WERI-Rb-1 (cell line): ENCODE data around the gene LRRC70.

Experiments
- DNase-seq: peaks from one replicate; pipeline ENCODE4 v3.0.0-alpha.2; 2020
- H3K27ac ChIP-seq: fragments of 250-450 bp; sonication (Bioruptor Pico); 2 replicates; pipeline ENCODE4 v1.5.1; 2020; ENCODE audit warnings: mild to moderate bottlenecking, moderate library complexity
- H3K27me3 ChIP-seq: fragments of 250-450 bp; sonication (Bioruptor Pico); 2 replicates; pipeline ENCODE4 v1.5.1; 2021; ENCODE audit warnings: mild to moderate bottlenecking, low read depth, moderate library complexity; ENCODE audit not compliant: insufficient read depth, severe bottlenecking
- H3K36me3 ChIP-seq: fragments of 250-450 bp; sonication (Bioruptor Pico); 2 replicates; pipeline ENCODE4 v1.5.1; 2020; ENCODE audit warnings: mild to moderate bottlenecking, moderate library complexity
- H3K4me3 ChIP-seq: 2 replicates; pipeline ENCODE4 v1.5.1; 2011; ENCODE audit warnings: low read depth, mild to moderate bottlenecking, control low read depth, low read length
- H3K9me3 ChIP-seq: fragments of 250-450 bp; sonication (Bioruptor Pico); 2 replicates; pipeline ENCODE4 v1.5.1; 2021; ENCODE audit warnings: mild to moderate bottlenecking, moderate library complexity; ENCODE audit not compliant: severe bottlenecking
- CTCF ChIP-seq: IDR thresholded peaks from 2 replicates; pipeline ENCODE4 v1.5.1; 2011; ENCODE audit warnings: low read depth, mild to moderate bottlenecking, control low read depth, inconsistent platforms, low read length

LRRC70 gene

GRCh38 chr5:62592558-62592957 is 13.9 kb downstream of the LRRC70 start:
- Histone ChIP-seq H3K36me3 (peaks cover 16% of the 10 kb centered on the region), H3K27me3 (no peaks in the 10 kb centered on the region), H3K27ac (no peak overlapping the region), H3K4me3 (no peak overlapping the region), H3K9me3 (no peaks in the 10 kb centered on the region)
- TF ChIP-seq CTCF = no peak
- no peak for DNase-seq

GRCh38 chr5:62593331-62593730 is 14.7 kb downstream of the LRRC70 start:
- H3K36me3 ChIP-seq = peaks cover 16% of the 10 kb centered on the region
- TF ChIP-seq CTCF = no peak
- no peaks in the 10 kb centered on the region for H3K27me3 ChIP-seq
- H3K27ac ChIP-seq = no peak overlapping the region
- DNase-seq = no peak
- H3K9me3 ChIP-seq = no peaks in the 10 kb centered on the region
- no peak overlapping the region for H3K4me3 ChIP-seq

- Histone ChIP-seq H3K27ac (no peak overlapping the region), H3K27me3 (no peaks in the 10 kb centered on the region), H3K36me3 (peaks cover 16% of the 10 kb centered on the region), H3K4me3 (no peak overlapping the region), H3K9me3 (no peaks in the 10 kb centered on the region)
- TF ChIP-seq CTCF = no peak
- DNase-seq = no peak
Measured at GRCh38 chr5:62594364-62594984, 15.9 kb downstream of the LRRC70 start.

GRCh38 chr5:62596096-62596495 is 17.5 kb downstream of the LRRC70 start:
- H3K36me3 ChIP-seq = peaks cover 16% of the 10 kb centered on the region
- no peaks in the 10 kb centered on the region for H3K27me3 ChIP-seq
- DNase-seq = no peak
- no peaks in the 10 kb centered on the region for H3K9me3 ChIP-seq
- H3K4me3 ChIP-seq = no peak overlapping the region
- no peak overlapping the region for H3K27ac ChIP-seq
- TF ChIP-seq CTCF = no peak

- no peak for DNase-seq
- peaks cover 16% of the 10 kb centered on the region for H3K36me3 ChIP-seq
- no peak for TF ChIP-seq CTCF
- H3K27me3 ChIP-seq = no peaks in the 10 kb centered on the region
- no peak overlapping the region; the same call in 1 of the 2 replicates for H3K27ac ChIP-seq
- H3K9me3 ChIP-seq = no peaks in the 10 kb centered on the region
- no peak overlapping the region for H3K4me3 ChIP-seq
Measured at GRCh38 chr5:62596691-62597090, 18.1 kb downstream of the LRRC70 start.

GRCh38 chr5:62597314-62597713 is 18.7 kb downstream of the LRRC70 start:
- H3K4me3 ChIP-seq = no peak overlapping the region
- DNase-seq = no peak
- no peak for TF ChIP-seq CTCF
- no peaks in the 10 kb centered on the region for H3K27me3 ChIP-seq
- H3K36me3 ChIP-seq = peaks cover 12% of the 10 kb centered on the region
- no peak overlapping the region for H3K27ac ChIP-seq
- no peaks in the 10 kb centered on the region for H3K9me3 ChIP-seq
